ENCODE measurements around the gene IFT27.

Gene IFT27

GRCh38 chr22:36727110-36727509, 48.8 kb downstream of the IFT27 start:
- no peak overlapping the region for H3K4me3 ChIP-seq (ENCODE audit: low read length)
- DNase-seq (ENCODE audit: low read depth), result no peak
- TF ChIP-seq, protein P1, sequence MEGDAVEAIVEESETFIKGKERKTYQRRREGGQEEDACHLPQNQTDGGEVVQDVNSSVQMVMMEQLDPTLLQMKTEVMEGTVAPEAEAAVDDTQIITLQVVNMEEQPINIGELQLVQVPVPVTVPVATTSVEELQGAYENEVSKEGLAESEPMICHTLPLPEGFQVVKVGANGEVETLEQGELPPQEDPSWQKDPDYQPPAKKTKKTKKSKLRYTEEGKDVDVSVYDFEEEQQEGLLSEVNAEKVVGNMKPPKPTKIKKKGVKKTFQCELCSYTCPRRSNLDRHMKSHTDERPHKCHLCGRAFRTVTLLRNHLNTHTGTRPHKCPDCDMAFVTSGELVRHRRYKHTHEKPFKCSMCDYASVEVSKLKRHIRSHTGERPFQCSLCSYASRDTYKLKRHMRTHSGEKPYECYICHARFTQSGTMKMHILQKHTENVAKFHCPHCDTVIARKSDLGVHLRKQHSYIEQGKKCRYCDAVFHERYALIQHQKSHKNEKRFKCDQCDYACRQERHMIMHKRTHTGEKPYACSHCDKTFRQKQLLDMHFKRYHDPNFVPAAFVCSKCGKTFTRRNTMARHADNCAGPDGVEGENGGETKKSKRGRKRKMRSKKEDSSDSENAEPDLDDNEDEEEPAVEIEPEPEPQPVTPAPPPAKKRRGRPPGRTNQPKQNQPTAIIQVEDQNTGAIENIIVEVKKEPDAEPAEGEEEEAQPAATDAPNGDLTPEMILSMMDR (conservative IDR thresholded peaks at IDR 0.05; ENCODE audit: low read depth, low read length), result no peak

GRCh38 chr22:36726007-36726380, 49.9 kb downstream of the IFT27 start:
- DNase-seq (ENCODE audit: low read depth), result no peak
- TF ChIP-seq, protein P1 (conservative IDR thresholded peaks at IDR 0.05; ENCODE audit: low read depth, low read length), result no peak

DNA sequence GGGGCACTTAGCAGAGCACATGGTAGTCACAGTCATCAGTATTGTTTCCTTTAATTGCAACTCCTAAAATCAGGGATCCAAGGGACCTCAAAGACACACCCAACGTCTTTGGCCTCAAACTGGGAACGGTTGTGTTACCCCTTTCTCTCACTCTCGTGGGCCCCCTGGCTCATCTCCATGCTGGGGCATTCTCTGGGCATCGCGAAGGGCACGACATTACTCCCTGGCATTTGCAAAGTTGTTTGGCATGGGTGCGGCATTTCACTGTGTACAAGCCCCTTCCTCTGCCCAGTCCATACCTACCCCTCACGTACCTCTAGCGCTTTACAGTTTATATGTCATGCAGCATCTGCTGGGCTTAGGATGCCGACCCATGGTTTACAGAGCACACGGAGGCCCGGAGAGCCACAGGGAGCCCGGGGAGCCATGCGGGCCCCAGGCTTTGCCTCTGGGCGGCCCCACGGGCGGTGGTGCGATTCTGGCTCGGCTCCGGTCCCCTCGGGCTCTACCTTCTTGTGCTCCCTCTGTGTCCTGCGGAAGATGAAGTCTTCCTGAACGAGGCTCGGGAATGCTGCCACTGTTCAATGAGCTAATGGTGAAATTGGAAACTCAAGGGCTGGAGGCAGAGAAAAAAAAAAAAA, 50.4 kb downstream of the IFT27 start:
- no peak overlapping the region for H3K4me3 ChIP-seq (ENCODE audit: low read length)
- TF ChIP-seq, protein P1 (conservative IDR thresholded peaks at IDR 0.05; ENCODE audit: low read depth, low read length), result no peak
- DNase-seq (ENCODE audit: low read depth), result no peak

More at GRCh38 chr22:36726007-36726380, 49.9 kb downstream of the IFT27 start:
- no peak overlapping the region for H3K4me3 ChIP-seq (ENCODE audit: low read length)

DNA sequence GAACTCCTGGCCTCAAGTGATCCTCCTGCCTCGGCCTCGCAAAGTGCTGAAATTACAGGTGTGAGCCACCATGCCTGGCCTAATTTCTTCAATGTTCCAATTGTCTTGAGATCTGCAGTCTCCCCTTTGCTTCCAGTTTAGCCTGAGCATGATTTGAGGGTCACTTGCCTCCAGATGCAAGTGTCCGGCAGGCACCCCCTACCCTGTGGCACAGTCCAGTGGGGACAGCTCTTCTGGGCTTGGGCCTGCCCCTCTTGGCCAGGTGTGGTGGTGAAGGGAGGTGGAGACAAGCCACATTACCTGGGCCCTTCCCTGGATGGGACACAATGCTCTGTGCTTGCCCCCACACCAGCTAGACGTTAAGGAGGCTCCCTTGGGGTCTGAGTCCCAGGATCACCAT, 51.1 kb downstream of the IFT27 start:
- H3K4me3 ChIP-seq (ENCODE audit: low read length), result no peak overlapping the region
- TF ChIP-seq, protein P1 (conservative IDR thresholded peaks at IDR 0.05; ENCODE audit: low read depth, low read length), result no peak
- DNase-seq (ENCODE audit: low read depth), result no peak

DNA sequence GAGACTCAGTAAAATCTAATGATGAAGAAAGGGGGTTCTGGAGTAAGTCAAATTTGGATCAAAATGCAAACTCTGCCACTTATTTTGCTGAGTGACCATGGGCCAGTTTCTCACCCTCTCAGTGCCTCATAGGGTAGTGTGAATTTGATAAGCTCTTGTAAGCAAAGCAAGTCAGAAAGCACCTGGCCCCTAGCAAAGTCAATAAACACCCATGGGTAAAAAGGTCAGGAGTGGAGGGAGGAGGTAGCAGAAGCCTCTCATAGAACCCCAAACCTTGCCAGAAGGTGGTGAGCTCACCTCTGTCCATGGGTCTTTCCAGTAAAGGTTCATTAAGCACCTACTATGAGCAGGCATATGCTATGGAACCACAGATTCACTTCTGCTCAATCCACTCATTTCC, 53.9 kb downstream of the IFT27 start:
- DNase-seq (ENCODE audit: low read depth), result no peak
- no peak overlapping the region for H3K4me3 ChIP-seq (ENCODE audit: low read length)
- TF ChIP-seq, protein P1 (conservative IDR thresholded peaks at IDR 0.05; ENCODE audit: low read depth, low read length), result no peak

GRCh38 chr22:36715647-36716046, 60.3 kb downstream of the IFT27 start:
- TF ChIP-seq, protein P1 (conservative IDR thresholded peaks at IDR 0.05; ENCODE audit: low read depth, low read length), result no peak
- DNase-seq (ENCODE audit: low read depth), result no peak
- no peak overlapping the region for H3K4me3 ChIP-seq (ENCODE audit: low read length)

DNA sequence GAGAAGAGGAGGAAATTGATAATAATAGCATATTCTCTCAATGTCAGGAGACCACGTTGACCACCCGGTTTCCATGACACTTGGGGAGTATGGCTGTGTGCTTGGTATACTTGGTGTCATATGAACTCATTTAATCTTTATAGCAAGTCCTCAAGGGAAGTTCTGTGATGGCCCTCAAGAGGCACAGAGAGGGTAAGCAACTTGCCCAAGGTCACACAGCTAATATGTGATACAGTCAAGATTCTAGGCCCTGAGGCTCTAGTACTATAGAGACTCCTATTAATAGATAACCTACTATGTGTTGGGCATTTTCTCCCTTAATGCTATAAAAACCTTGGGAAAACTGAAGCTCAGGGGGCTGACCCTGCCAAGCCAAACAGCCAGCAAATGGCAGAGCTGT, 61.8 kb downstream of the IFT27 start:
- H3K4me3 ChIP-seq (ENCODE audit: low read length), result no peak overlapping the region
- no peak for DNase-seq (ENCODE audit: low read depth)
- TF ChIP-seq, protein P1 (conservative IDR thresholded peaks at IDR 0.05; ENCODE audit: low read depth, low read length), result no peak
